Measurements from ENCODE around the gene MORN1. TPM values are rescaled to one million over a fixed set of nuclear protein-coding genes. Genes with fewer than 3 reads are reported as not detected.

MORN1 gene
- total and polyA plus RNA-seq, 10 of the 15 experiments (the other 5 are each of a cell fraction or from before 2014, with no cell fraction given) = 0.76 to 7.9 (median 5.5) TPM

DNA sequence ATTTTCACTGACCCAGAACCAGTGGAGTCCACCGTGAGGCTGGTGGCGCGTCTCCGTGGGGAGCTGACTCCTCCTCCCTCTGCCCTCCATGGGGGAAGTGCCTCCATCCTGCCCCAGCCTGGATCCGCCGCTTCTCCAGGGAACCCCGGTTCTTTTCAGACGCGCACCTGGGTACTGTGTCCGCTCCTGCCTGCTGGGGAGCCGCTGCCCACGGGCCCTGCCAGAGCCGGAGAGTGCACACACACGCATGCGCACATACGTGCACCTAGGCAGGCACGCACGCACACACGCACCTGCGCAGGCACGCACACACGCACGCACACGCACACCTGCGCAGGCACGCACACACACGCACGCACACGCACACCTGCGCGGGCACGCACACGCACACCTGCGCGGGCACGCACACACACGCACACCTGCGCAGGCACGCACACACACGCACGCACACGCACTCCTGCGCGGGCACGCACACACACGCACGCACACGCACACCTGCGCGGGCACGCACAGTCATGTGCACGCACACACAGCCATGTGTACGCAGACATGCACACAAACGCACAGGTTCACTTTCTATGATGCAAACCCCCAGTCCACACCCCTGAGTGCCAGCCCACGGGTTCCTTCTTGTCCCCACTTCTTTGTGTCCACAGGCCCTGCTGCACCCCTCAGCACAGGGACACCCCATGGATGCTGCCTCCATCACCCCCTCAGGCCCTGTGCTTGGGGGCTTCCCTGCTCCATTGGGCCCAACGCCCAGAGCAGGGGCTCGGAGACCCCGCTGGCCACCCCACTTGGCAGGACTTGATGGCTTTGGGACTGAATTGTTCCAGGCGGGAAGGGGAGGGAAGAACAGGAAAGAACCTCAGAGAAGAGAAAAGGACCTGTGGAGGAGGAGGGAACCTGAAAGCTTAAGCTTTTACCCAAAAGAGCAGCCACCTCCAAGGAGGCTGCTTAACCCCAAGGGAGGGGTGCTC lies 42.7 kb downstream of the MORN1 start (continued):
- no peak for TF ChIP-seq MAX (IDR thresholded peaks at IDR 0.05; ENCODE audit: low read depth, low read length)
- TF ChIP-seq RCOR1 (conservative IDR thresholded peaks at IDR 0.05; ENCODE audit: low read depth, low read length) = no peak
- TF ChIP-seq KLF5 (IDR thresholded peaks at IDR 0.05; ENCODE audit: partially characterized antibody) = no peak
- no peak for TF ChIP-seq NBN (IDR thresholded peaks at IDR 0.05)

GRCh38 chr1:2347896-2348295 lies 43.5 kb downstream of the MORN1 start:
- in situ Hi-C loops (cut with MboI) = no loop called here
- no TSS peak for BruUV-seq (replicated peaks)
- ChIA-PET SMC1A (ENCODE audit: uncharacterized antibody, unreplicated experiment) (no interaction called here), RAD21 (ENCODE audit: unreplicated experiment) (no interaction called here), POLR2A (no interaction called here), CTCF (no interaction called here)
- 65% methylated on average over 23 of the region's 23 CpGs for WGBS (ENCODE audit: insufficient coverage, insufficient replicate concordance, low lambda C conversion rate, missing lambda C conversion rate)
- FAIRE-seq (no peak), ATAC-seq (no peak), DNase-seq (ENCODE audit: low read depth, low spot score) (no peak)
- H3K9ac ChIP-seq (ENCODE audit: control insufficient read depth, insufficient read depth, low read length) = no peak overlapping the region
- no peaks in the 10 kb centered on the region for H3K36me3 ChIP-seq (ENCODE audit: control insufficient read depth in 2 of 2, insufficient read depth in 2 of 2, low read length in 1 of 2)
- H3K79me2 ChIP-seq (ENCODE audit: control insufficient read depth, insufficient read depth, low read length) = no peaks in the 10 kb centered on the region
- no peak overlapping the region for H3K27ac ChIP-seq (ENCODE audit: control insufficient read depth, insufficient read depth)
- no peaks in the 10 kb centered on the region for H3K9me3 ChIP-seq (replicated peaks; ENCODE audit: control insufficient read depth, insufficient read depth, low read length)
- intact Hi-C loops (cut with micrococcal nuclease; ENCODE audit: unreplicated experiment) = no loop called here
- no peak overlapping the region for H3K4me2 ChIP-seq (ENCODE audit: control insufficient read depth, insufficient read depth)
- no peak overlapping the region for H2AFZ ChIP-seq (ENCODE audit: control insufficient read depth, low read depth, low read length)
- H3K27me3 ChIP-seq (replicated peaks in 1 of 2; ENCODE audit: control insufficient read depth in 2 of 2, insufficient read depth in 2 of 2, low read length in 1 of 2) = no peaks in the 10 kb centered on the region
- no peaks in the 10 kb centered on the region for H4K20me1 ChIP-seq (ENCODE audit: control insufficient read depth, insufficient read depth)
- no peaks in the 10 kb centered on the region for H3K4me1 ChIP-seq (ENCODE audit: control insufficient read depth, insufficient read depth, low read length)
- H3K4me3 ChIP-seq = no peak overlapping the region
- no peak for TF ChIP-seq NR2C2 (IDR thresholded peaks at IDR 0.05; ENCODE audit: borderline replicate concordance, control insufficient read depth, insufficient read length, low read depth)
- no peak for TF ChIP-seq HCFC1 (IDR thresholded peaks at IDR 0.05; ENCODE audit: low read length)
- TF ChIP-seq HDAC6 (IDR thresholded peaks at IDR 0.05; ENCODE audit: unreplicated experiment) = no peak
- TF ChIP-seq SUPT20H (IDR thresholded peaks at IDR 0.05; ENCODE audit: borderline replicate concordance, control insufficient read depth, low read depth, low read length) = no peak
- no peak for TF ChIP-seq SIN3A (IDR thresholded peaks at IDR 0.05; ENCODE audit: low read depth, low read length)
- TF ChIP-seq JUND (IDR thresholded peaks at IDR 0.05; ENCODE audit: low read depth, low read length) = no peak
- TF ChIP-seq BCL3 (IDR thresholded peaks at IDR 0.05; ENCODE audit: borderline replicate concordance, insufficient read depth, low read depth, low read length, poor library complexity, severe bottlenecking) = no peak
- no peak for TF ChIP-seq ZBTB40 (IDR thresholded peaks at IDR 0.05; ENCODE audit: borderline replicate concordance)
- no peak for TF ChIP-seq POLR2AphosphoS2 (IDR thresholded peaks at IDR 0.05; ENCODE audit: low read depth, low read length)
- TF ChIP-seq MAX (IDR thresholded peaks at IDR 0.05; ENCODE audit: low read depth, low read length) = no peak
- TF ChIP-seq, protein P1, sequence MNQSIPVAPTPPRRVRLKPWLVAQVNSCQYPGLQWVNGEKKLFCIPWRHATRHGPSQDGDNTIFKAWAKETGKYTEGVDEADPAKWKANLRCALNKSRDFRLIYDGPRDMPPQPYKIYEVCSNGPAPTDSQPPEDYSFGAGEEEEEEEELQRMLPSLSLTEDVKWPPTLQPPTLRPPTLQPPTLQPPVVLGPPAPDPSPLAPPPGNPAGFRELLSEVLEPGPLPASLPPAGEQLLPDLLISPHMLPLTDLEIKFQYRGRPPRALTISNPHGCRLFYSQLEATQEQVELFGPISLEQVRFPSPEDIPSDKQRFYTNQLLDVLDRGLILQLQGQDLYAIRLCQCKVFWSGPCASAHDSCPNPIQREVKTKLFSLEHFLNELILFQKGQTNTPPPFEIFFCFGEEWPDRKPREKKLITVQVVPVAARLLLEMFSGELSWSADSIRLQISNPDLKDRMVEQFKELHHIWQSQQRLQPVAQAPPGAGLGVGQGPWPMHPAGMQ (IDR thresholded peaks at IDR 0.05; ENCODE audit: borderline replicate concordance) = no peak

All from GM12878 (cell line).